Ishikawa (cell line): Measurements from ENCODE around the gene SORBS2.

Source experiments
- CEBPB ChIP-seq: IDR thresholded peaks from 2 replicates; pipeline ENCODE4 v1.6.1; 2012
- CREB1 ChIP-seq: IDR thresholded peaks from 2 replicates; pipeline ENCODE4 v1.6.1; 2012; ENCODE audit warnings: low read depth
- EGR1 ChIP-seq: IDR thresholded peaks from 2 replicates; pipeline ENCODE4 v1.6.1; 2012
- EP300 ChIP-seq: IDR thresholded peaks from 2 replicates; pipeline ENCODE4 v1.6.1; 2012; ENCODE audit warnings: borderline replicate concordance
- FOXM1 ChIP-seq: IDR thresholded peaks from 2 replicates; pipeline ENCODE4 v1.6.1; 2012; ENCODE audit warnings: low read depth, borderline replicate concordance
- NFIC ChIP-seq: IDR thresholded peaks from 2 replicates; pipeline ENCODE4 v1.6.1; 2012
- RAD21 ChIP-seq: IDR thresholded peaks from 2 replicates; pipeline ENCODE4 v1.6.1; 2012; ENCODE audit warnings: low read depth
- TAF1 ChIP-seq: IDR thresholded peaks from 2 replicates; pipeline ENCODE4 v1.6.1; 2012; ENCODE audit warnings: low read depth, mild to moderate bottlenecking
- TCF12 ChIP-seq: IDR thresholded peaks from 2 replicates; pipeline ENCODE4 v1.6.1; 2012; ENCODE audit warnings: low read depth
- TEAD4 ChIP-seq: IDR thresholded peaks from 2 replicates; pipeline ENCODE4 v1.6.1; 2012
- USF1 ChIP-seq: IDR thresholded peaks from 2 replicates; pipeline ENCODE4 v1.6.1; 2012
- YY1 ChIP-seq: IDR thresholded peaks from 2 replicates; pipeline ENCODE4 v1.6.1; 2012; ENCODE audit warnings: low read depth
- ZBTB7A ChIP-seq: IDR thresholded peaks from 2 replicates; pipeline ENCODE4 v1.6.1; 2012; ENCODE audit warnings: low read depth
- TF ChIP-seq, protein P1 (sequence below): IDR thresholded peaks from 2 replicates; pipeline ENCODE4 v1.6.1; 2012; ENCODE audit warnings: low read depth, mild to moderate bottlenecking
- TF ChIP-seq, protein P2 (sequence below): IDR thresholded peaks from 2 replicates; pipeline ENCODE4 v1.6.1; 2012

Gene SORBS2

DNA sequence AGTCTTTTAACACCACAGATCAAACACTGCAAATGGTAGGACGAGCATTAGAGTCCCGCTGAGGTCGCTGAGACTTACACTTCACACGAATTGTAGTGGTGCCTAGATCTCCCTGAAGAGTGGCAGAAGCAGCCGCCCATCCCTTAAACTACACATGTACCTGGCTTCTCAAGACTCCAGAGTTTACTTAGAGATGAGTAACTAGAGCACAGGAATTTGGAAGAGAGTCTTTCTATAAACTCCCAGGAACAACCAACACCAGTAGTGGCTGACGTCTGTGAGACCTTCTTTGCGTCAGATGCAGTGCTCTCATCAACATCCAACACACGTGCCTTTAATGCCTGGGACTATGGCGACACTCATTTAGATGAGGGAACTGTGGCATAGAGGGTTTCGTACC lies 12.6 kb downstream of the SORBS2 start:
- TF ChIP-seq CREB1 (no peak), NFIC (no peak), CEBPB (no peak), EP300 (no peak), RAD21 (no peak)

GRCh38 chr4:185797596-185798338 lies 14.2 kb downstream of the SORBS2 start:
- TF ChIP-seq, protein P1, sequence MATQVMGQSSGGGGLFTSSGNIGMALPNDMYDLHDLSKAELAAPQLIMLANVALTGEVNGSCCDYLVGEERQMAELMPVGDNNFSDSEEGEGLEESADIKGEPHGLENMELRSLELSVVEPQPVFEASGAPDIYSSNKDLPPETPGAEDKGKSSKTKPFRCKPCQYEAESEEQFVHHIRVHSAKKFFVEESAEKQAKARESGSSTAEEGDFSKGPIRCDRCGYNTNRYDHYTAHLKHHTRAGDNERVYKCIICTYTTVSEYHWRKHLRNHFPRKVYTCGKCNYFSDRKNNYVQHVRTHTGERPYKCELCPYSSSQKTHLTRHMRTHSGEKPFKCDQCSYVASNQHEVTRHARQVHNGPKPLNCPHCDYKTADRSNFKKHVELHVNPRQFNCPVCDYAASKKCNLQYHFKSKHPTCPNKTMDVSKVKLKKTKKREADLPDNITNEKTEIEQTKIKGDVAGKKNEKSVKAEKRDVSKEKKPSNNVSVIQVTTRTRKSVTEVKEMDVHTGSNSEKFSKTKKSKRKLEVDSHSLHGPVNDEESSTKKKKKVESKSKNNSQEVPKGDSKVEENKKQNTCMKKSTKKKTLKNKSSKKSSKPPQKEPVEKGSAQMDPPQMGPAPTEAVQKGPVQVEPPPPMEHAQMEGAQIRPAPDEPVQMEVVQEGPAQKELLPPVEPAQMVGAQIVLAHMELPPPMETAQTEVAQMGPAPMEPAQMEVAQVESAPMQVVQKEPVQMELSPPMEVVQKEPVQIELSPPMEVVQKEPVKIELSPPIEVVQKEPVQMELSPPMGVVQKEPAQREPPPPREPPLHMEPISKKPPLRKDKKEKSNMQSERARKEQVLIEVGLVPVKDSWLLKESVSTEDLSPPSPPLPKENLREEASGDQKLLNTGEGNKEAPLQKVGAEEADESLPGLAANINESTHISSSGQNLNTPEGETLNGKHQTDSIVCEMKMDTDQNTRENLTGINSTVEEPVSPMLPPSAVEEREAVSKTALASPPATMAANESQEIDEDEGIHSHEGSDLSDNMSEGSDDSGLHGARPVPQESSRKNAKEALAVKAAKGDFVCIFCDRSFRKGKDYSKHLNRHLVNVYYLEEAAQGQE = no peak

GRCh38 chr4:185797018-185797417 lies 15.0 kb downstream of the SORBS2 start:
- TF ChIP-seq TEAD4 (no peak), EGR1 (no peak), ZBTB7A (no peak), NFIC (no peak), CEBPB (no peak), CREB1 (no peak), RAD21 (no peak), EP300 (no peak), TCF12 (no peak), TAF1 (no peak), FOXM1 (no peak), USF1 (no peak), YY1 (no peak)
- TF ChIP-seq, protein P2, sequence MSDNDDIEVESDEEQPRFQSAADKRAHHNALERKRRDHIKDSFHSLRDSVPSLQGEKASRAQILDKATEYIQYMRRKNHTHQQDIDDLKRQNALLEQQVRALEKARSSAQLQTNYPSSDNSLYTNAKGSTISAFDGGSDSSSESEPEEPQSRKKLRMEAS = no peak
- TF ChIP-seq, protein P1 = no peak

DNA sequence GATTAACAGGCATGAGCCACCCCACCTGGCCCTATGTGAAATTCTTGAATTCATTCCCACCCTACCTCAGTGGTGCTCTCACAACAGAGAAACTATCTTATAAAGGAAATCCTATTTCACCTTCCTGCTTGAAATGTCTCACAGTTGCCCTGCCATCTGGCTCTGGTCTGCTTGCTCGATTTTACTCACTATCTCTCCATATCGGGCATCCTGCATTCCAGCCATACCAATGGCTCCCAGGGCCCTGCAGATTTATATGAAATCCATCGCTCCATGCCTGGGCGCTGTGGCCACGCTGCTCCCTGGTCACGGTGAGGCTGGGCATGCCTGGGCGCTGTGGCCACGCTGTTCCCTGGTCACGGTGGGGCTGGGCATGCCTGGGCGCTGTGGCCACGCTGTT lies 15.8 kb downstream of the SORBS2 start:
- no peak for TF ChIP-seq TCF12
- no peak for TF ChIP-seq CREB1
- TF ChIP-seq, protein P2 = no peak
- no peak for TF ChIP-seq NFIC
- TF ChIP-seq FOXM1 = no peak
- no peak for TF ChIP-seq EP300

DNA sequence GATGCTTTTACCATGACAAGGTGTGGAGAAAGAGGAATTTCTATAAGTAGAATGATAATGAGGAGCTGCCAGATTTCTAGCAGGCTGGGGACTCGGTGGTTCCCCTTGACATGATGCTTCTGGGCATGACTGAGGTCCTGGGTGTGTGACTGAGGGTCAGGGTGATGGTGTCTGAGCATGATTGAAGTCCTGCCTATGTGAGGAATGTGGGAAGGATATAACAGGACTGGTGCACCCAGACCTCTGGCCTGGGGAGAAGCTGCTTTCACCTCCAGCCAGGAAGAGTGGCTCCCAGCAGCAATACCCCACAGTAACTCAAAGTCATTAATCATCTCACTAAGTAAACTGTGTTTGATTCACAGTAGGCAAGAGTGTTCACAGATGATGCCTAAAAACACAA lies 17.4 kb downstream of the SORBS2 start:
- TF ChIP-seq, protein P2 = no peak
- TF ChIP-seq RAD21 (no peak), EGR1 (no peak), ZBTB7A (no peak), TAF1 (no peak), TCF12 (no peak), USF1 (no peak), NFIC (no peak), YY1 (no peak)

DNA sequence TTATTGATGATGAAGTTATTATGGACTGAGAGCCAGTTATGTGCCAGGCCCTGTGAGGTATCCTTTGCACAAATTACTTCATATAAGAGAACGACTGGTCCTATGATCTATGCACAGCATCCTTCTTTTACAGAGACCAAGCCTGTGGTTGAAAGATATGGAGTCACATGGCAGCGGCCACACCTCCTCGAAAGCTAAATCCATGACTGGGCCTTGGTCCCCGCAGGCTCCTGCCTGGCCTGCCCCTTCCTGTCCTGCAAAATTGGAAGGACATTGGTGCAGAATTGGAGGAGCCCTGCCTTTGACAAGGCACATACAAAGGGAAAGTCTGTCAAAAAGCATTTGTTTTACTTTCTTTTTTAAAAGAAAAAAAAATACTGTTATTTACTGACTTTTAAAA lies 18.3 kb downstream of the SORBS2 start:
- TF ChIP-seq USF1 = peak; percentile 31; the same call in 1 of the 2 replicates
- TF ChIP-seq, protein P2 = no peak
